Fibroblast of gingiva (primary cell): Measurements from ENCODE around the gene PRIM1.
A peak's percentile ranks its signal among the peaks of the same experiment; 100 is the strongest.
"Not testable (repeated sequence)": the region's sequence is repeated elsewhere in the genome, so short reads cannot be mapped to it uniquely, and the experiment has no call there.

ENCODE experiments used
- DNase-seq: peaks from one replicate; pipeline ENCODE4 v3.0.0-alpha.2; 2011; ENCODE audit warnings: low read depth

Gene PRIM1

DNA sequence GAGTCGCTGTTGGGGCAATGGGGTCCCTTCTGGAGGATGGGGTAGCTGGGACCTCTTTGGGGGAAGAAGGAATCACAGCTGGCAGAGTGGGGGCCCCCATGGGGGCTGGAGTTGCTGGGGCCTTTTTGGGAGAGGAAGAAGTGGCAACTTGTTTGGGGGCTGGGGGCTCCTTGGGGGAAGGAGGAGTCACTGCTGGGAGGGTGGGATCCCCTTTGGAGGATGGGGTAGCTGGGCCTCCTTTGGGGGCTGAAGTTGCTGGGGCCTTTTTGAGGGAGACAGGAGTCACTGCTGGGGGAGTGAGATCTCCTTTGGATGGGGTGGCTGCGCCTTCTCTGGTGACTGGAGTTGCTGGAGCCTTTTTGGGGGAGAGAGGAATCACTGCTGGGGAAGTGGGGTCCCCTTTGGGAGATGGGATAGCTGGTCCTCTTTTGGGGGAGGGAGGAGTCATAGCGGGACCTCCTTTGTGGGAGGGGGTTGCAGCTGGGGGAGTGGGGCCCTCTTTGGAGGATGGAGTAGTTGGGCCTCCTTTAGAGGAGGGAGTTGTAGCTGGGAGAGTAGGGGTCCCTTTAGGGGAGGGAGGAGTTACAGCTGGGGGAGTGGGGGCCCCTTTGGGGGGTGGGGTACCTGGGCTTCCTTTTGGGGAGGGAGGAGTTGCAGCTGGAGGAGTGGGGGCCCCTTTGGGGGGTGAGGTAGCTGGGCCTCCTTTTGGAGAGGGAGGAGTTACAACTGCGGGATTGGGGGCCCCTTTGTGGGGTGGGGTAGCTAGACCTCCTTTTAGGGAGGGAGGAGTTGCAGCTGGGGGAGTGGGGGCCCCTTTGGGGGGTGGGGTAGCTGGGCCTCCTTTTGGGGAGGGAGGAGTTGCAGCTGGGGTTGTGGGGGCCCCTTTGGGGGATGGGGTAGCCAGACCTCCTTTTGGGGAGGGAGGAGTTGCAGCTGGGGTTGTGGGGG, 34.9 kb downstream of the PRIM1 start:
- no peak for DNase-seq

DNA sequence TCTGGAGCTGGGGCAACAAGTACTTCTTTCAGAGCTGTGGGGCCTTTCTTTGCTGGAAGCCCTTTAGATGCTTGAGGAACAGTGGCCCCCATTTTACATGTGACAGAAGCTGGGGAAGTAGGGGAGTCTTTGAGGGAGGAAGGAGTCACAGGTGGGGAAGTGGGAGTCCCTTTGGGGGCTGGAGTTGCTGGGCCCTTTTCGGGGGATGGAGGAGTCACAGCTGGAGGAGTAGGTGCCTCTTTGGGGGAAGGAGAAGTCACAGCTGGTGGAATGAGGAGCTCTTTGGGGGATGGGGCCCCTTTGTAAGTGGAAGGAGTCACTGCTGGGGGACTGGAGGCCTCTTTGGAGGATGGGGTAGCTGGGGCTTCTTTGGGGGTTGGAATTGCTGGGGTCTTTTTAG, 35.7 kb downstream of the PRIM1 start:
- no peak for DNase-seq

- DNase-seq: no peak
Observed at GRCh38 chr12:56715798-56716197, 36.3 kb downstream of the PRIM1 start.

- DNase-seq: no peak
Observed at GRCh38 chr12:56714431-56714929, 37.6 kb downstream of the PRIM1 start.

- DNase-seq: peak; percentile 18
Observed at GRCh38 chr12:56713345-56713744, 38.8 kb downstream of the PRIM1 start.

DNA sequence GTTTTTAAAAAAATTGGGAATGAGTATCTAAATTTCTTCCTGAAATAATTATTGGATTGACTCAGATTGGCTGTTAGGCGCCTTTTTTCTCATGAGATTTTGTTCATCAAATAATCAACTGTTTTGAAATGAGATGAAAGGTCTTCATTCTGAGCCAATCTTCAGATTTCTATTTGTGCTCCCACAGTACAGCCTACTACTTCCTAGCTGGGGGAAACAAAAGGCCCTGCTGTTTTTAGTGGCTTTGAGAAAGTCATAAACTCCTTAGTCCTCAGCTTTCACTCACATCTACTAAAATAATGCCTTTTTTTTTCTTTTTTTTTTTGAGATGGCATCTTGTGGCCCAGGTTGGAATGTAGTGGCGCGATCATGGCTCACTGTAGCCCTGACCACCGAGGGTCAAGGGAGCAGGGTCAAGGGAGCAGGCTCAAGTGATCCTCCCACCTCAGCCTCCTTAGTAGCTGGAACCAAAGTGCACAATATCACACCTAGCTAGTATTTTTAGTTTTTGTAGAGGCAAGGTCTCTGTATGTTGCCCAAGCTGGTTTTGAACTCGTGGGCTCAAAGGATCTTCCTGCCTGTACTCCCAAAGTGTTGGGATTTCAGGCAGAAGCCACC, 42.3 kb downstream of the PRIM1 start:
- DNase-seq: no peak

- not testable (repeated sequence) for DNase-seq
Observed at GRCh38 chr12:56704522-56704921, 47.6 kb downstream of the PRIM1 start.

DNA sequence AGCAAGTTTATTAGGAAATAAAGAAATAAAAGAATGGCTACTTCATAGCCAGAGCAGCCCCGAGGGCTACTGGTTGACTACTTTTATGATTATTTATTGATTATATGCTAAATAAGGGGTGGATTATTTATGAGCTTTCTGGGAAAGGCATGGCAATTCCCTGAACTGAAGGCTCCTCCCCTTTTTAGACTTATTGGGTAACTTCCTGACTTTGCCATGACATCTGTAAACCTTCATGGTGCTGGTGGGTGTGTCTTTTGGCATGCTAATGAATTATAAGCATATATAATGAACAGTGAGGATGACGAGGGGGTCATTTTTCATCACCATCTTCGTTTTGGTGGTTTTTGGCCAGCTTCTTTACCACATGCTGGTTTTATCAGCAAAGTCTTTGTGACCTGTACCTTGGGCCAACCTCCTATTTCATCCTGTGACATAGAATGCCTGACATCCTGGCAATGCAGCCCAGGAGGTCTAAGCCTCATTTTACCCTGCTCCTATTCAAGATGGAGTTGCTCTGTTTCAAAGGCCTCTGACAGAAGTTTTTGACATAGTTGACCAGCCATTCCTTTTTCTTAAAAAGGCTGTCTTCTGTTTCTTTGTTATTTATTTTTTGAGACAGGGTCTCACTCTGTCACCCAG, 53.0 kb downstream of the PRIM1 start:
- no peak for DNase-seq

GRCh38 chr12:56695327-56696101, 56.6 kb downstream of the PRIM1 start:
- no peak for DNase-seq

- no peak for DNase-seq
Observed at GRCh38 chr12:56694161-56694560, 58.0 kb downstream of the PRIM1 start.

DNA sequence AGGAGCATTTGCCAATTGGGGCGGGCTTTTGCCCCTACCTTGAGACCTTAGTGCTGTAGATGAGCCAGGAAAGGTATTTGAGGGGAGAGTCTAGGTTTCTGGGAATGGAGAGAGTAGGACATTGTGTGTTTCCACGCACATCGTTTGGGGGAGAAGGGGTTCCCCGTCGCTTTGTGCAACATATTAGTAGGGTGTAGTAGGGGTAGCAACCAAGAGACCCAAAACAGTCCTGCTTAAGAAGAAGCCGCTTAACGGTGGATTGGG, 63.3 kb downstream of the PRIM1 start:
- DNase-seq: no peak

DNA sequence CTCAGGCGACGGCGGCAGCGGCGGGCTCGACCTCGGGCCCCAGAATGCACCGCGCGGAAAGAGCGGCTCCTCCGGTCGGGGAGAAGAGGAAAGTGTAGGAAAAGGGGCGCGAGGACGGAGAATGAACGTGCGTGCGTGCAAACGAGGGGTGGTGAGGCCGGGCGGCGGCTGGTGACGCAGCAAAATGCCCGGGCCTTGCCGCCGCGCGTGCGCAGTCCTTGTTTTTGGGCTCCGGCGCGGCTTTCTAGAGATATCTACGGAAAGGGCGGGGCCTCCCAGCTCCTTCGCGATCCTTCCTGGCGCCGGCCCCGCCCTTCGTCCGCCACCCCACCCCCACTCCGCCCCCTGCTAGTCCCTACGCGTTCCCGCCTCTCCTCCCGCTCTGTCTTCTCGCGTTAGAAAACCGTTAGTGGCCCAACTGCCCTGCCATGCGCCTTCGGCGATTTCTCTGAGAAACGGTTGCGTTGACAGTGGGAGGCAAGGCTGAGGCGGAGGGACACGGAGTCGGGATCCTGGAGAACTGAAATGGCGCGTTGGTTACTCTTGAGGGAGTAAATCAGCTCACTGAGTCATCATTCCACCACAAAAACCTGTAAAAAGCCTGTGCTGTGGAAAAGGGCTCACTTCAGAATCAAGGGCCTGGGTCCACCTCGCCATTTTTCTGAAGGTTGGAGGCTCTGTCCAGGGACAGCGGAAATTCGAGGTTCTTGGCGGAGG, 63.8 kb downstream of the PRIM1 start, which contains the start of gene PTGES3:
Gene PTGES3 (minus strand): TSS at position 156 of the 717 bp plus-strand sequence. CDS start 285 bp downstream, outside the sequence.
- peak; percentile 98 for DNase-seq

DNA sequence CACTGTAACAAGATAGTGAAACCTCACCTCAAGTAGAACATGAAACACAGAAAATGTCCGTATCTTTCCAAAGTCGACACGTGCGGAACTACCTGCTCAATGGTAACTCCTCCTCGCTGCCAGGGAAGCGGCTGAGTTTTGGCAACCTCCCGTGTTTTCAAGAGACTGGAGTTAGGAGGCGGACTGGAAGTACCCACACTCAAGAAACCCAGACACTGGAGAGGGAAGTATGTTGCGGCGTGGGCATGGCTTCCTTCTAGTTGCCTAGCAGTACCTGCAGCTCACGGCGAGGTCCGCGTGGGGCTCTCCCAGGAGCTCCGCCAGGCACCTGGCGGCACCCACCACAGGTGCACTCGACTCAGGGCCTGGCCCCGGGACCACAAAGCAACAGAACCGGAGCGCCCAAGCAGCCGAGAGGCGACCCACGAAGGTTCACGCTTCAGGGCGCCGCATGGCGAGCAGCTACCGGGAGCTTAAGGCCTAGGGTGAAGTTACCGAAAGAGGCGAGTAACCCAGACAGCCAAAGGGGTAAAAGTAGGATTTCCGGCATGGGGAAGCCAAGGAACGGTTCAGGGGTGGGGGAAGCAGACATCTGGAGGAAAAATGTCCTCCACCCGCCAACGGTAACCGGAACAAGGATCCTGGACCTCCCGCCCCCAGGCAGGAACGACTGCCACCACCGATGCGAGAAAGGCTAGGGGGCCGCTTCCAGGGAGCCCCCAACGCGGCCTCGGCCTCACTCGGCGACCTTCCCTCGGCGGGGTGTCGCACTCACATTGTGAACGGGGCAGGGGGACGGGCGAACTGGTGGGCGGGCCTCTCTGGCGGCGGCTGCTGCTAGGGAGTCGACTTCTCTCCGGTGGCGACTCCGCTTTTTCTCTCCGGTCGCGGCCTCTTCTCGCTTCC, 64.6 kb downstream of the PRIM1 start:
- DNase-seq: peak; percentile 17

- DNase-seq: no peak
Observed at GRCh38 chr12:56684745-56685359, 67.3 kb downstream of the PRIM1 start.

DNA sequence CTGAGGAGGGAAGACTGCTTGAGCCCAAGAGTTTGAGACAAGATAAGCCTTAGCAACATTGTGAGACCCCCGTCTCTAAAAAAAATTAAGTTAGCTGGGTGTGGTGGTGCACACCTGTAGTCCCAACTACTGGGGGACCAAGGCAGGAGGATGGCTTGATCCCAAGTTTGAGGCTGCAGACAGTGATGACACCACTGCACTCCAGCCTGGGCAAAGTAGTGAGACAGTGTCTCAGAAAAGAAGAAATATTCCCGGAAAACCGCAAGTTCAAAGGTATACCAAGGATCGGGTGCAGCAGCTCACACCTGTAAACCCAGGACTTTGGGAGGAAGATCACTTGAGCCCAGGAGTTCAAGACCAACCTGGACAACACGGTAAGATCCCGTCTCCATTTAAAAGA, 69.8 kb downstream of the PRIM1 start:
- no peak for DNase-seq
